A673 (cell line): ENCODE results near the gene ELF1.

Experiments
- EZH2 ChIP-seq: fragments of 200-600 bp; sonication (generic); IDR thresholded peaks from 2 replicates; pipeline ENCODE4 v1.6.1; 2017; ENCODE audit warnings: borderline replicate concordance, low read depth, mild to moderate bottlenecking, mixed read lengths, antibody characterized with exemption, low read length; ENCODE audit not compliant: poor library complexity, severe bottlenecking
- TF ChIP-seq, protein P1 (sequence below): fragments of 300-800, 200-600 bp; sonication (generic); conservative IDR thresholded peaks from 2 replicates; pipeline ENCODE4 v1.5.1; 2017; ENCODE audit warnings: low read depth, mild to moderate bottlenecking, antibody characterized with exemption, low read length, moderate library complexity, mixed read lengths

DNA sequence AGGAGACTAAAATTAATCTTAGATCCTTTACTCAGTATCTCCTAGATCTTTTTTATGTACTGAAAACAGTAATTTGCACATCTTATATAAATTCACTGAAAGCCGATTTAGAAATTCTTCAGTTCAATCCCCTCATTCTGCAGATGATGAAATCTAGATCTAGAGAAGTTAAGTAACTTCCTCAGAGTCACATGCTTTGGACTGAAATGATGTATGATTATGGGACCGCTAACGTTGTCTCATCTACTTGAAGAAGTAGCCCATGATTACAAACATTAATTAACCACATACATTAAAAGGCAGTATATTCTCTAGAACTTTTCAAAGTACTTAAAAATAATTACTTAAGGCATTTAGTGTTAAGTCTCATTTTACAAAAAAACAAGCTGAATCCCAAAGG is 37.8 kb downstream of the ELF1 start:
- TF ChIP-seq, protein P1, sequence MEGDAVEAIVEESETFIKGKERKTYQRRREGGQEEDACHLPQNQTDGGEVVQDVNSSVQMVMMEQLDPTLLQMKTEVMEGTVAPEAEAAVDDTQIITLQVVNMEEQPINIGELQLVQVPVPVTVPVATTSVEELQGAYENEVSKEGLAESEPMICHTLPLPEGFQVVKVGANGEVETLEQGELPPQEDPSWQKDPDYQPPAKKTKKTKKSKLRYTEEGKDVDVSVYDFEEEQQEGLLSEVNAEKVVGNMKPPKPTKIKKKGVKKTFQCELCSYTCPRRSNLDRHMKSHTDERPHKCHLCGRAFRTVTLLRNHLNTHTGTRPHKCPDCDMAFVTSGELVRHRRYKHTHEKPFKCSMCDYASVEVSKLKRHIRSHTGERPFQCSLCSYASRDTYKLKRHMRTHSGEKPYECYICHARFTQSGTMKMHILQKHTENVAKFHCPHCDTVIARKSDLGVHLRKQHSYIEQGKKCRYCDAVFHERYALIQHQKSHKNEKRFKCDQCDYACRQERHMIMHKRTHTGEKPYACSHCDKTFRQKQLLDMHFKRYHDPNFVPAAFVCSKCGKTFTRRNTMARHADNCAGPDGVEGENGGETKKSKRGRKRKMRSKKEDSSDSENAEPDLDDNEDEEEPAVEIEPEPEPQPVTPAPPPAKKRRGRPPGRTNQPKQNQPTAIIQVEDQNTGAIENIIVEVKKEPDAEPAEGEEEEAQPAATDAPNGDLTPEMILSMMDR, result no peak
- no peak for TF ChIP-seq EZH2
